ENCODE measurements around the gene ZG16B.

The ZG16B gene

GRCh38 chr16:2799859-2800226, 30.3 kb upstream of the ZG16B start:
- H3K9me3 ChIP-seq (ENCODE audit: insufficient read depth, low read depth, low read length), result no peaks in the 10 kb centered on the region; the same call in 1 of the 2 replicates
- no peaks in the 10 kb centered on the region for H3K9me2 ChIP-seq (replicated peaks; ENCODE audit: low read depth, low read length)
- no peaks in the 10 kb centered on the region for H3K4me1 ChIP-seq (ENCODE audit: insufficient read depth, low read length, poor library complexity, severe bottlenecking)
- no peaks in the 10 kb centered on the region for H3K27me3 ChIP-seq (ENCODE audit: insufficient read depth, low read length, poor library complexity, severe bottlenecking)
- H4K20me1 ChIP-seq (ENCODE audit: insufficient read depth, low read length, poor library complexity, severe bottlenecking), result no peaks in the 10 kb centered on the region
- H3K4me2 ChIP-seq (ENCODE audit: low read depth, low read length, poor library complexity, severe bottlenecking), result no peak overlapping the region
- no peaks in the 10 kb centered on the region for H3F3A ChIP-seq (ENCODE audit: low read depth)
- no peaks in the 10 kb centered on the region for H3K36me3 ChIP-seq (ENCODE audit: insufficient read depth, low read length)
- H3K79me2 ChIP-seq (ENCODE audit: insufficient read depth, low read length), result no peaks in the 10 kb centered on the region
- H3K4me3 ChIP-seq (ENCODE audit: low read length, poor library complexity, severe bottlenecking), result no peak overlapping the region
- no peak overlapping the region for H3K9ac ChIP-seq (ENCODE audit: low read depth, low read length, poor library complexity, severe bottlenecking)
- TF ChIP-seq CTCF (conservative IDR thresholded peaks at IDR 0.05; ENCODE audit: low read length) (no peak), EZH2phosphoT487 (IDR thresholded peaks at IDR 0.05; ENCODE audit: borderline replicate concordance) (no peak)
- no peak overlapping the region for H2AFZ ChIP-seq (ENCODE audit: low read length)

- no peaks in the 10 kb centered on the region for H4K20me1 ChIP-seq (ENCODE audit: insufficient read depth, low read length, poor library complexity, severe bottlenecking)
- no peaks in the 10 kb centered on the region for H3K9me2 ChIP-seq (replicated peaks; ENCODE audit: low read depth, low read length)
- no peak overlapping the region for H3K4me2 ChIP-seq (ENCODE audit: low read depth, low read length, poor library complexity, severe bottlenecking)
- no peaks in the 10 kb centered on the region for H3K36me3 ChIP-seq (ENCODE audit: insufficient read depth, low read length)
- TF ChIP-seq CTCF (conservative IDR thresholded peaks at IDR 0.05; ENCODE audit: low read length) (no peak), EZH2phosphoT487 (IDR thresholded peaks at IDR 0.05; ENCODE audit: borderline replicate concordance) (no peak)
- no peak overlapping the region for H2AFZ ChIP-seq (ENCODE audit: low read length)
- no peaks in the 10 kb centered on the region; the same call in 1 of the 2 replicates for H3K9me3 ChIP-seq (ENCODE audit: insufficient read depth, low read depth, low read length)
- no peaks in the 10 kb centered on the region for H3K79me2 ChIP-seq (ENCODE audit: insufficient read depth, low read length)
- no peaks in the 10 kb centered on the region for H3K27me3 ChIP-seq (ENCODE audit: insufficient read depth, low read length, poor library complexity, severe bottlenecking)
- H3K4me3 ChIP-seq (ENCODE audit: low read length, poor library complexity, severe bottlenecking), result no peak overlapping the region
- no peaks in the 10 kb centered on the region for H3K4me1 ChIP-seq (ENCODE audit: insufficient read depth, low read length, poor library complexity, severe bottlenecking)
- no peak overlapping the region for H3K9ac ChIP-seq (ENCODE audit: low read depth, low read length, poor library complexity, severe bottlenecking)
- no peaks in the 10 kb centered on the region for H3F3A ChIP-seq (ENCODE audit: low read depth)
Observed at GRCh38 chr16:2803545-2804195, 26.4 kb upstream of the ZG16B start.

- H4K20me1 ChIP-seq (ENCODE audit: insufficient read depth, low read length, poor library complexity, severe bottlenecking), result no peaks in the 10 kb centered on the region
- no peaks in the 10 kb centered on the region; the same call in 1 of the 2 replicates for H3K9me3 ChIP-seq (ENCODE audit: insufficient read depth, low read depth, low read length)
- no peaks in the 10 kb centered on the region for H3K4me1 ChIP-seq (ENCODE audit: insufficient read depth, low read length, poor library complexity, severe bottlenecking)
- H3K9ac ChIP-seq (ENCODE audit: low read depth, low read length, poor library complexity, severe bottlenecking), result no peak overlapping the region
- no peak overlapping the region for H3K4me2 ChIP-seq (ENCODE audit: low read depth, low read length, poor library complexity, severe bottlenecking)
- H3K36me3 ChIP-seq (ENCODE audit: insufficient read depth, low read length), result no peaks in the 10 kb centered on the region
- no peak overlapping the region for H3K4me3 ChIP-seq (ENCODE audit: low read length, poor library complexity, severe bottlenecking)
- H2AFZ ChIP-seq (ENCODE audit: low read length), result no peak overlapping the region
- TF ChIP-seq CTCF (conservative IDR thresholded peaks at IDR 0.05; ENCODE audit: low read length) (no peak), EZH2phosphoT487 (IDR thresholded peaks at IDR 0.05; ENCODE audit: borderline replicate concordance) (no peak)
- no peaks in the 10 kb centered on the region for H3K27me3 ChIP-seq (ENCODE audit: insufficient read depth, low read length, poor library complexity, severe bottlenecking)
- H3K9me2 ChIP-seq (replicated peaks; ENCODE audit: low read depth, low read length), result no peaks in the 10 kb centered on the region
- no peaks in the 10 kb centered on the region for H3K79me2 ChIP-seq (ENCODE audit: insufficient read depth, low read length)
- no peaks in the 10 kb centered on the region for H3F3A ChIP-seq (ENCODE audit: low read depth)
Observed at GRCh38 chr16:2804728-2805127, 25.4 kb upstream of the ZG16B start.

All from Loucy (cell line).